ENCODE results near the gene RALY.

Gene RALY

GRCh38 chr20:34052414-34052813 is 58.7 kb downstream of the RALY start:
- no peak for DNase-seq

- no peak for DNase-seq
These were observed 61.6 kb downstream of the RALY start for GRCh38 chr20:34055290-34055689.

GRCh38 chr20:34058831-34059230 is 65.1 kb downstream of the RALY start:
- DNase-seq, result peak; percentile 15

- no peak for DNase-seq
These were observed 67.3 kb downstream of the RALY start for GRCh38 chr20:34060970-34061369.

GRCh38 chr20:34061695-34062094 is 68.0 kb downstream of the RALY start:
- no peak for DNase-seq

- DNase-seq, result no peak
These were observed 69.1 kb downstream of the RALY start for GRCh38 chr20:34062570-34063482.

- DNase-seq, result no peak
These were observed 70.6 kb downstream of the RALY start for GRCh38 chr20:34064286-34064685.

- no peak for DNase-seq
These were observed 71.5 kb downstream of the RALY start for GRCh38 chr20:34065260-34065659.

GRCh38 chr20:34066476-34067090 is 72.9 kb downstream of the RALY start:
- DNase-seq, result no peak

GRCh38 chr20:34068001-34068400 is 74.3 kb downstream of the RALY start:
- no peak for DNase-seq

GRCh38 chr20:34069341-34070078 is 75.8 kb downstream of the RALY start:
- DNase-seq, result peak; percentile 43

GRCh38 chr20:34070079-34070439 is 76.3 kb downstream of the RALY start:
- DNase-seq, result no peak

GRCh38 chr20:34070859-34071258 is 77.1 kb downstream of the RALY start:
- DNase-seq, result no peak

- no peak for DNase-seq
These were observed 78.4 kb downstream of the RALY start for GRCh38 chr20:34072076-34072475.

- no peak for DNase-seq
These were observed 79.1 kb downstream of the RALY start for GRCh38 chr20:34072778-34073177.

- no peak for DNase-seq
These were observed 80.5 kb downstream of the RALY start for GRCh38 chr20:34074101-34074760.

GRCh38 chr20:34075647-34076046 is 81.9 kb downstream of the RALY start:
- DNase-seq, result no peak

GRCh38 chr20:34076952-34077351 is 83.2 kb downstream of the RALY start:
- no peak for DNase-seq

GRCh38 chr20:34078540-34078939 is 84.8 kb downstream of the RALY start:
- no peak for DNase-seq

- no peak for DNase-seq
These were observed 86.1 kb downstream of the RALY start for GRCh38 chr20:34079818-34080217.

- no peak for DNase-seq
These were observed 88.6 kb downstream of the RALY start for GRCh38 chr20:34082232-34082887.

GRCh38 chr20:34083137-34083536 is 89.4 kb downstream of the RALY start:
- no peak for DNase-seq

GRCh38 chr20:34083781-34084180 is 90.1 kb downstream of the RALY start:
- DNase-seq, result no peak

Data from MV-4-11 (cell line).